ENCODE data around the gene EML4.
"Not testable (repeated sequence)": the region's sequence is repeated elsewhere in the genome, so short reads cannot be mapped to it uniquely, and the experiment has no call there.

Gene EML4

GRCh38 chr2:42254186-42254895 lies 85.2 kb downstream of the EML4 start:
- no peak for DNase-seq (ENCODE audit: low spot score)

DNA sequence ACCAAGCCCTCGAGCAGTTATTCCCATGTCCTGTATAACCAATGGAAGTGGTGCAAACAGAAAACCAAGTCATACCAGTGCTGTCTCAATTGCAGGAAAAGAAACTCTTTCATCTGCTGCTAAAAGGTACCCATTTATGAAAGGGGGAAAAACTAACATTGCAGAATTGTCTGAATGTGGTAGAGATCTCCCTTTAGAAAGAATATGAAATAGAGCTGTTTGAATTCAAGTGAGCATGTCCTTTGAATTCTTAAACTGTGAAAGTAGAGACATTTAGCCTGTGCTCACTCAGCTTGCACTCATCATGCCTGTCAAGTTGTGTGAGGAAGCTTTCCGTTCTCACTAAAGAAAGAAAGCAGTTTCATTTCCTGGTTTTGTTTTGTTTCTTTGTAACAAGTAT lies 87.4 kb downstream of the EML4 start:
- no peak for DNase-seq (ENCODE audit: low spot score)

- DNase-seq (ENCODE audit: low spot score) = no peak
These were observed 92.5 kb downstream of the EML4 start for GRCh38 chr2:42261518-42262195.

DNA sequence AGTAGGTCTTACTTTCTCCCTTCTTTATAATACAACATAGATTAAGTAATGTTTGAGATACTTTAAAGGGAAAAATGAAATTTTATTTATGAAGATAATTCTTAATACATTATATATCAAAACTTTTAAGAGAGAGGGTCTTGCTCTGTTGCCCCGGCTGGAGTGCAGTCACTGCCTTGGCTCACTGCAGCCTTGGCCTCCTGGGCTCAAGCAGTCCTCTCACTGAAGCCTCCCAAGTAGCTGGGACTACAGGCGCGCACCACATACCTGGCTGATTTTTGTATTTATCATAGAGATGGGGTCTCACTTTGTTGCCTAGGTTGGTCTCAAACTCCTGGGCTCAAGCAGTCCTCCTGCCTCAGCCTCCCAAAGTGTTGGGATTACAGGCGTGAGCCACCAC lies 97.1 kb downstream of the EML4 start:
- no peak for DNase-seq (ENCODE audit: low spot score)

DNA sequence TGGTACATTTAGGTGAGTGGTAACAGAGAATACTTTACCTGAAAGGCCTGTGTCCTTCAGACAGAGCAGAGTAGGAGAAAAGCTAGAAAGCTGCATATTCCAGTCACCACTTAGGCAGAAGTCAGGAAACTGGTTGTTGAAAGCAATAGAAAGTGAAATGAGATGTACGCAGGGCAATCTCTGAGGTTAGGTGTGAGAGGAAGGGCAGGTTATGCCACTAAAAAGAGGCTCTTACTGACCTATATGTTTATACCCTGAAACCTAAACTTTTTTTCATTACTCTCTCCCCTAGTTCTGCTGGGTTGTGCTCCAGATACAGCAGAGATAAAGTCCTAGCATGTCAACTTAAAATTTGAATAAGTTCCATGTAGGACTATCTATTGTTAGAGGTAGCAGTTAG lies 98.4 kb downstream of the EML4 start:
- no peak for DNase-seq (ENCODE audit: low spot score)

DNA sequence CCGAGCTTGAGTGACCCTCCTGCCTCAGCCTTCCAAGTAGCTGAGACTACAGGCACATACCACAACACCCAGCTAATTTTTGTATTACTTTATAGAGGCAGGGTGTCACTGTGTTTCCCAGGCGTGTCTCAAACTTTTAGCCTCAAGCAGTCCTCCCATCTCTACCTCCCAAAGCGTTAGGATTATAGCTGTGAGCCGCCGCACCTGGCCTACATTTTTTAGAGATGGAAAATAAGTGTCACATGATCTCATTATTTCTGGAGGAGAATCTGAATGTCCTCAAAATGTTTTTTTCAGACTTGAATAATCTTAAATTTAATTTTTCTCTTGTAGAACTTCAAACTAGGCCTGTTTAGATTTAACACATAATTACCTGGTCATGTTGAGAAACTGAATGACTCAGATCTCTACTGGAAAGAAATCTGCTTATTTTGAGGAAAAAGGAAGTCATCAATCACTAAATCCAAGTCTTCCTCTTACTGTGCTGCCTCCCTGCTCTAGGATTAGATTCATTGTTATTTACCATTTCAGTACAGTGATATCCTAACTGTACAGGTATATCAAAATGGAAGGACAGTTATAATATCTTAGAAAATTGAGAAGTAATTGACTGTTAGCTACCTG lies 99.5 kb downstream of the EML4 start:
- peak; percentile 9 for DNase-seq (ENCODE audit: low spot score)

GRCh38 chr2:42270757-42271156 lies 101.6 kb downstream of the EML4 start:
- no peak for DNase-seq (ENCODE audit: low spot score)

- DNase-seq (ENCODE audit: low spot score) = not testable (repeated sequence)
These were observed 102.1 kb downstream of the EML4 start for GRCh38 chr2:42271246-42271645.

DNA sequence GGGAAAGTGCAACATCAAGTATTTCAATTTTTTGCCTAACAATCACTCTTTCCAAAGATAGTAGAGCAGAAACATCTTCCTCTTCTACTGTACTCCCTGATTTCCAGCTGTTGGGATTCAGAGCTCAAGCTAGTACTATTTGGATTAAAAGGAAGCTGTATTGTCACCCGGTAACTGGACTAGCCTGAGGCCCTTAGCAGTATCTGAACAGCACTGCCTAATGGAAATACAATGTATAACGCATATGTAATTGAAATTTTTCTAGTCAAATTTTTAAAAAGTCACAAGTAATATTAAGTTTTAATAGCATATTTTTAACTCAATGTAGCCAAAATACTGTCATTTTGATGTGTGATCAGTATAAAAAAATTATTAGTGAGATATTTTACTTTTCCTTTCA lies 105.7 kb downstream of the EML4 start:
- no peak for DNase-seq (ENCODE audit: low spot score)

DNA sequence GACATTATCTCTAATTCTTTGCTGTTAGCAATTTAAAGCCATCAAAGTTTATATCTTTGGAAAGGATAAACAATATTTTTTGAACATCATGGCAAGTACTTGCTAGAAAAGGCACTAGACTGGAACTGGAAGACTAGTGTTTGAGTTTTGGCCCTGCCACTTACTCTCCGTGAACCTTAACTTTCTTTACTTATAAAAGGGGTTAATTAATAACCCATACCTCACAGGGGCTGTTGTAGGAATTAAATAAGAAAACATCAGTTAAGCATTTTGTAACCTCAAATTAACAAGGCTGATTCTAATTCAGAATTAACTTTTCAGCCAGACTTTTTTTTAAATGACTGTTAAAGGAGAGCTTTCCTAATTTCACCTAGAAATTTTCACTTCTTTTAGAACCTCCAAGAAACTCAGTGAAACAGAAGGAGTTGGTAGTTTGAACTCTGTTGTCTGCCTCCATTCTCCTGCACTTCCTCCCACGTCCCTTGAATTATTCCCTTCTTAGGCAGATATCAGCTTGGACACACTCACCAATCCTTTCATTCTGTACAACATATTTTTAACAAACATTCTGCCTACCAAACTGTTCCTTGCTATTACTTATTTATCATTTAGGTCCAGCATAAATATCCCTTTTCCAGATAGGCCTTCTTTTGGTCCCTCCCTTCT lies 112.4 kb downstream of the EML4 start:
- DNase-seq (ENCODE audit: low spot score) = peak; percentile 4

- no peak for DNase-seq (ENCODE audit: low spot score)
These were observed 114.9 kb downstream of the EML4 start for GRCh38 chr2:42284019-42284418.

GRCh38 chr2:42286268-42286946 lies 117.3 kb downstream of the EML4 start:
- DNase-seq (ENCODE audit: low spot score) = no peak

DNA sequence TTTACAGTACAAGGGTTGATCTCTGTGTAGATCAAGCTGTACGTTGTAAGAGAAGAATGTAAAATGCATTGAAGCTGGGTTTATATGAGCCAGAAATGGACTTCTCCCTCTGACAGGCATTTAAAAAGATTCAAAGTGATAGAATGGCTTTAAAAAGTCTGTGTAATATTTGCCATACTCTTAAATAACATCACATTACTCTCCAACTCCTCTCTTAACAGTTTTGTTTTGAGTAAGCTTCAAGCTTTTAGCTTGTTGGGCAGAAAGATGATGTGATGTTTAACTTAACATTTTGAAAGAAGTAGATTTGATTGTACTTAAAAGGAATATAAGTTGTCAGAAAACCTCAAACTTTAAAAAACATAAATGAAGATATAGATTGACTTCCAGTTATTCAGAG lies 119.7 kb downstream of the EML4 start:
- DNase-seq (ENCODE audit: low spot score) = no peak

DNA sequence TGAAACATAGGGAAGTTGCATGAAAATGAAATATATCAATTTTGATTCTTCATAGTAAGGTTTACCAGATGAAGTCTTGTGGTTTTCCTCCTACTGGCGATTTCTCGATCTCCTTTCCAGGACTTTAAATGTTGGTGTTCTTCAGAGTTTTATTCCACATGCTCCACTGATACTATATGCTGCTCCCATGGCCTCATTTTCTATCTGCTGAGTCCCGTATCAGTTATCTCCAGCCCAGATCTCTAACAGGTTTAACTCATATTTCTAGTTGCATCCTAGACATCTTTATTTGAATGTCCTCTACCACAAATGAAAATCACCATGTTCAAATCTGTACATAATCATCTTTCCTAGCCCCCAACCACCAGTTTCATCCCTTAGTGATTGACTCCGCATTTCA lies 120.1 kb downstream of the EML4 start:
- DNase-seq (ENCODE audit: low spot score) = no peak

DNA sequence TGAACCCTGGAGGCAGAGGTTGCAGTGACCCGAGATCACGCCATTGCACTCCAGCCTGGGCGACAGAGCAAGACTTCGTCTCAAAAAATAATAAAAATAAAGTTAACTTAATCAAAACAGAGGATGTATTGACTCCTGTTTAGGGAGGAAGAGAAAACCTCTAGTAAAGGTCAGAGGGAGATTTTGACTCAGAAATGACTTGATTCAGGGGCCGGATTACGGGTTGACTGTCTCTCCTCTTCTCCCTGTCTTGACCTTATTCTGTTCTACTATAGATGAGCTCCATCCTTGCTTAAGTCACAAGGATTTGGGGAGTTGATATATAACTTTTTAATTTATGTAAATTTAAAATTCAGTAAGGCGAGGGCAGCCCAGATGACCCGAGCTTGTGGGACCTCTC lies 120.9 kb downstream of the EML4 start:
- no peak for DNase-seq (ENCODE audit: low spot score)

GRCh38 chr2:42293019-42293418 lies 123.9 kb downstream of the EML4 start:
- no peak for DNase-seq (ENCODE audit: low spot score)

DNA sequence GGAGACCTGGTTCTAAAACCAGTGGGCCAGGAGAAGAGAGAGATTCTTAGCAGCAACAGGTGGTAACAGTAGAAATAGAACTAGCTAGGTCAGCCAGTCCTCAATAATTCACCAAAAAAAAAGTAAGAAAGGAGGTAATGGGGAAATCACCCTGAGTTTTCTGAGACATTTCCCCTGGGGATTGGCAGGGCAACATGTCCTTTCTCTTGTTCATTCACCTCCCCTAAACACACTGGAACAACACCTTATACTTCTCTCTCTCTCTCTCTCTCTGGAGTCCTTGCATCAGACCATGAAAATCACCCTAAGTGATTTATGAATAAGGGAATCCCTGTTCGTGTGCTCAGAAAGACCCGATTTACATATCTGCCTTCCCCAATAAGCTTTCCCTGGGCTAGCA lies 127.1 kb downstream of the EML4 start:
- DNase-seq (ENCODE audit: low spot score) = no peak

DNA sequence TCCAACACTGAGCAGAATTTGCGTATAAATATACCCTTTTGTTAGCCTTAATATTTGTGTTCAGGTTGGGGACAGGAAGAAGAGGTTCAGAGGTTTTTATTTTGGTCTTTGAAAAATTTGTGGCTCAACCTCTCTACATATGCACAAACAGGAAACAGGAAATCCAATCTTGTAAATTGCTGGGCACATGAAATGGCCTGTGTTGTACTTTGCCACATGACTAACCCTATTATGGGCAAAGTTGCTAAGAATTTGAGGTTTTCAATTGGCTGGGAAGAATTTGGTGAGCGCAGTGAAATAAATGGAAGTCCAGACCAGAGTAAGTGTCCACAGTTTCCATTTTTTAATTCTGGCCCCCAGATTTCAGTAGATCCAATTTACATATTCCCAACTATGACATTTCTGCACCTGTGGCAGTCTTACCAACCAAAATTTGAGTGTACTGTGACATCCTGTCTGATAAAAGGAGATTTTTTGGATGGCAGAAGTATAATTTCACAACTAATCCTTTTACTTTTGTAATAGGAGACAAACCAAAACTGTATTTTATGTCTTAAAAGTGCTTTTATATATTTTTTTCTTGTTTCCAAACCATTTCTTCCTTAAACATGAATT lies 128.3 kb downstream of the EML4 start:
- DNase-seq (ENCODE audit: low spot score) = no peak

- DNase-seq (ENCODE audit: low spot score) = no peak
These were observed 129.0 kb downstream of the EML4 start for GRCh38 chr2:42298132-42298531.

GRCh38 chr2:42298996-42299754 lies 130.0 kb downstream of the EML4 start:
- DNase-seq (ENCODE audit: low spot score) = no peak

DNA sequence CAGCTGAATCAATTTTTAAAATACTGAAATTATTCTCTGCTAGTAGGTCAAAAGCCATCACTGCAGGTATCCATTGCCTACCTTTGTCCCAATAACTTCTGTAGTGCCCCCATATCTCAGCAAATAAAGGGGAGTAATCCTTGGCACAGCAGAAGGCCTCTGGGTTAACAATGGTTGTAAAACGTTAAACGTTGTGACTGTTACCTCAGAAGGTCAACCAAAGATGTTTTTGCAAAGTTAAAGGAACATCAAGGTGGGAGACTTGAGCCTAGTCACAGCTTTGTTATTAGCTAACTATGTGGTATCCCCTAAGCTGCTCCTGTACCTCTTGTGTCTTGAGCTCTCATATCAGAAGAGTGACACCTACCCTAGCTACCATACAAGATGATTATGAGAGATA lies 131.4 kb downstream of the EML4 start:
- no peak for DNase-seq (ENCODE audit: low spot score)
